ENCODE measurements around the gene PIP4K2A. TPM values are rescaled to one million over a fixed set of nuclear protein-coding genes. Genes with fewer than 3 reads are reported as not detected.

PIP4K2A gene
- total and polyA plus RNA-seq, 2 donors (not counting 3 experiments of a cell fraction or from before 2014, with no cell fraction given) = 11.8 to 32.6 TPM

DNA sequence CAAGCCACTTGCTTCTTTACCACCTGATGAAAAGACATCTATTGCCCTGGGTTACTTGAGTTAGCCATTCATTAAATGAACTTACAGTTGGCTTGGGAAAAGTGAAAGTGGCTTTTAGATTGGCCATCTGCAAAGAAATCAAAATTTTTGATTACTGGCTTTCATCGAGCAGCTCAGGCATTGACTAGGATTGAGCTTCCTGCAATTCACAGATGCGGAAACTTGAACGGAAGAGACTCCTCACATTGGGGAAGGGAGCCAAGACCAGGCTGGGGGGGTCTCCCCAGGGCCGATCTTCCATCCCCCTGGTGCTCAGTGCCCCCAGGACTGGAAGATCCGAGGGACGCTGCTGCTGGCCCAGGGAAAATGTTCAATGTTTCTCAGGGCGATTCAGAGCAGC lies 145.4 kb downstream of the PIP4K2A start:
- Histone ChIP-seq H2AFZ (ENCODE audit: low read depth, low read length) (no peak overlapping the region), H3K27ac (ENCODE audit: insufficient read depth, low read depth, low read length) (no peak overlapping the region), H3K36me3 (ENCODE audit: control insufficient read depth in 2 of 2, extremely low read depth in 1 of 2, insufficient read depth in 2 of 2, low read length in 2 of 2) (peaks cover 2 to 8% of the 10 kb centered on the region in 2 experiments), H3K4me1 (ENCODE audit: control insufficient read depth, extremely low read depth, insufficient read depth, low read length) (no peaks in the 10 kb centered on the region), H3K4me3 (replicated peaks in 1 of 3; ENCODE audit: insufficient read depth in 1 of 3, low read depth in 1 of 3, low read length in 3 of 3) (no peak overlapping the region), H3K79me2 (ENCODE audit: control insufficient read depth, insufficient read depth, low read length) (no peaks in the 10 kb centered on the region), H3K27me3 (ENCODE audit: control insufficient read depth in 2 of 2, insufficient read depth in 2 of 2, low read length in 2 of 2) (no peaks in the 10 kb centered on the region), H3K9me3 (replicated peaks; ENCODE audit: control insufficient read depth, insufficient read depth, low read length) (no peaks in the 10 kb centered on the region), H3K4me2 (ENCODE audit: insufficient read depth, low read length) (no peak overlapping the region), H3K9ac (replicated peaks; ENCODE audit: extremely low read depth, insufficient read depth, low read length) (no peak overlapping the region), H4K20me1 (replicated peaks; ENCODE audit: control insufficient read depth, extremely low read depth, insufficient read depth, low read length) (no peaks in the 10 kb centered on the region), H3K9me1 (replicated peaks; ENCODE audit: control insufficient read depth, extremely low read depth, insufficient read depth, low read length) (no peaks in the 10 kb centered on the region)
- ChIA-PET POLR2A (no interaction called here), CTCF (interaction anchor here (1.3 kb wide), 1 partner anchor 575 kb away, joined by 3 read pairs; no protein-coding TSS in a partner anchor)
- FAIRE-seq (no peak), DNase-seq (ENCODE audit: low read depth, low spot score) (no peak)
- dilution Hi-C loops (cut with MboI; ENCODE audit: extremely low pct_ligation_motif_present, low sequenced_read_pairs) = no loop called here
- intact Hi-C loops (cut with micrococcal nuclease) = no loop called here
- TF ChIP-seq EZH2 (IDR thresholded peaks at IDR 0.05; ENCODE audit: borderline replicate concordance, low read depth, low read length, severe bottlenecking) (no peak), CTCF (IDR thresholded peaks at IDR 0.05; ENCODE audit: extremely low read depth in 1 of 2, insufficient read depth in 1 of 2, low read depth in 1 of 2, low read length in 2 of 2) (no peak), GATA2 (IDR thresholded peaks at IDR 0.05; ENCODE audit: insufficient read depth, insufficient read length, low read depth, low read length) (no peak), POLR2AphosphoS5 (IDR thresholded peaks at IDR 0.05; ENCODE audit: insufficient read depth, low read depth, low read length) (no peak), FOS (IDR thresholded peaks at IDR 0.05; ENCODE audit: borderline replicate concordance, insufficient read depth, low read length) (no peak), MYC (IDR thresholded peaks at IDR 0.05; ENCODE audit: low read depth, low read length) (no peak), JUN (IDR thresholded peaks at IDR 0.05; ENCODE audit: borderline replicate concordance, insufficient read depth, insufficient read length, low read depth) (no peak), POLR2A (IDR thresholded peaks at IDR 0.05; ENCODE audit: low read depth, low read length) (no peak)
- TF ChIP-seq, protein P1, sequence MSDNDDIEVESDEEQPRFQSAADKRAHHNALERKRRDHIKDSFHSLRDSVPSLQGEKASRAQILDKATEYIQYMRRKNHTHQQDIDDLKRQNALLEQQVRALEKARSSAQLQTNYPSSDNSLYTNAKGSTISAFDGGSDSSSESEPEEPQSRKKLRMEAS (IDR thresholded peaks at IDR 0.05; ENCODE audit: insufficient read depth, insufficient read length) = no peak
- BruUV-seq (replicated peaks) = no TSS peak
